Heart right ventricle (tissue), 16 donors: Measurements from ENCODE around the gene TNNC2. TPM values are rescaled to one million over a fixed set of nuclear protein-coding genes. Genes with fewer than 3 reads are reported as not detected.

Source experiments
- ATAC-seq, 8 donors: fragments of 200-7000 bp; cut with Tn5 transposase; one replicate each; pipeline ENCODE4 v1.9.1; 2020; ENCODE audit warnings: mild to moderate bottlenecking in 8 of 8, moderate library complexity in 8 of 8, moderate number of reproducible peaks in 1 of 8
- DNase-seq, 2 donors: peaks; one replicate each; pipeline ENCODE4 v3.0.0-alpha.2; 2020
- H3K27ac ChIP-seq, 10 donors: fragments of 200-600 bp; sonication (generic) in 2 of 10; one replicate each; pipeline versions ENCODE4 v1.5.0 to v1.8.0; 2020 to 2022; ENCODE audit warnings: mild to moderate bottlenecking in 3 of 10
- H3K27me3 ChIP-seq, 7 donors: fragments of 200-600 bp; one replicate each; pipeline ENCODE4 v1.8.0; 2021 to 2022; ENCODE audit warnings: mild to moderate bottlenecking in 2 of 7
- H3K36me3 ChIP-seq, 9 donors: fragments of 200-600 bp; sonication (generic) in 1 of 9; one replicate each; pipeline versions ENCODE4 v1.5.0 to v1.8.0; 2020 to 2022; ENCODE audit warnings: mild to moderate bottlenecking in 2 of 9
- H3K4me1 ChIP-seq, 9 donors: fragments of 200-600 bp; sonication (generic) in 1 of 9; one replicate each; pipeline versions ENCODE4 v1.5.0 to v1.8.0; 2020 to 2022; ENCODE audit warnings: mild to moderate bottlenecking in 4 of 9
- H3K4me3 ChIP-seq, 10 donors: fragments of 200-600 bp; sonication (generic) in 2 of 10; one replicate each; pipeline versions ENCODE4 v1.5.0 to v1.8.0; 2020 to 2022; ENCODE audit warnings: mild to moderate bottlenecking in 7 of 10, moderate library complexity in 2 of 10
- H3K9me3 ChIP-seq, 11 donors: fragments of 200-600 bp in 10 of 11; sonication (generic) in 2 of 11; one replicate each; pipeline versions ENCODE4 v1.5.0 to v1.8.0; 2013 to 2022; ENCODE audit warnings: mild to moderate bottlenecking in 2 of 11, control low read depth in 1 of 11, moderate library complexity in 1 of 11
- WGBS, 2 donors: extraction: QIAGEN DNeasy Blood & Tissue Kit; methylation state at CpG; one replicate each; pipeline ENCODE4 v1.1.7; 2013; ENCODE audit warnings: inconsistent platforms in 1 of 2; 5-methylcytosine and 5-hydroxymethylcytosine counted together
- intact Hi-C, 10 donors: fragments of 100-400 bp; cut with DNase I; formaldehyde crosslinking; loops; one replicate each; pipeline versions ENCODE4 v1.11.1 to v1.14.2; 2022
- polyA plus RNA-seq, 2 donors: library from polyadenylated mRNA; stranded (reverse); fragments of 200-250 nt; gene quantifications; one replicate each; pipeline ENCODE4 v1.2.3, GENCODE V29; 2013
- total RNA-seq, 10 donors: library from RNA; stranded (reverse); fragmentation: NEBNext Ultra II Directional in 3 of 10; extraction: Animal tissue kit (Norgen Biotek cat#: 25700) in 3 of 10; gene quantifications; one replicate each; pipeline versions ENCODE4 v1.2.1 to v1.2.4, GENCODE V29; 2021 to 2023
- TF ChIP-seq, protein P1 (sequence below), 9 donors: fragments of 200-600 bp; sonication (generic) in 2 of 9; IDR thresholded peaks; one replicate each; pipeline versions ENCODE4 v1.5.0 to v1.8.0; 2021 to 2022; ENCODE audit warnings: antibody characterized with exemption in 9 of 9, mild to moderate bottlenecking in 5 of 9, moderate library complexity in 1 of 9
- donor health status: Arrhythmogenic right ventricular cardiomyopathy.
- donor health status: ischemic (EF 13 %, LVEDD 7.1; RV severe dilation, severe dysfunction).
- donor health status: healthy with polysubstance abuse.
- donor health status: DM: no; HTN: yes; CAD: no.
- donor health status: DM: no; HTN: no; CAD: no.
- donor health status: ischemic (EF 25% LVEDD 6.9; RV normal size, moderate dysfunction).
- donor health status: ischemic (EF 25% LVEDD 5.7; RV mildly dilated, moderate dysfunction).
- donor health status: healthy.
- donor health status: DM: yes; HTN: yes; CAD: no.
- donor health status: Ischemic cardiomyopathy.
- donor health status: ischemic (EF 35%, LVEDD 5.7; RV mildly dilated, moderate dysfunction).
- donor health status: nonischemic (EF 11% LVEDD 7.7; RV severe dilation, severe dysfunction).
- donor health status: DM: yes; HTN: yes; CAD: no.
- donor health status: PGD.
- donor health status: ischemic (EF 29% LVEDD 5.4; RV normal size, mild dysfunction).
- donor health status: nonischemic (EF 23%, LVEDD 6.1; RV moderate dilation, normal function).

TNNC2 gene
- total and polyA plus RNA-seq, 12 donors: 0.44 to 0.88 (median 0.59) TPM; not detected in 9

DNA sequence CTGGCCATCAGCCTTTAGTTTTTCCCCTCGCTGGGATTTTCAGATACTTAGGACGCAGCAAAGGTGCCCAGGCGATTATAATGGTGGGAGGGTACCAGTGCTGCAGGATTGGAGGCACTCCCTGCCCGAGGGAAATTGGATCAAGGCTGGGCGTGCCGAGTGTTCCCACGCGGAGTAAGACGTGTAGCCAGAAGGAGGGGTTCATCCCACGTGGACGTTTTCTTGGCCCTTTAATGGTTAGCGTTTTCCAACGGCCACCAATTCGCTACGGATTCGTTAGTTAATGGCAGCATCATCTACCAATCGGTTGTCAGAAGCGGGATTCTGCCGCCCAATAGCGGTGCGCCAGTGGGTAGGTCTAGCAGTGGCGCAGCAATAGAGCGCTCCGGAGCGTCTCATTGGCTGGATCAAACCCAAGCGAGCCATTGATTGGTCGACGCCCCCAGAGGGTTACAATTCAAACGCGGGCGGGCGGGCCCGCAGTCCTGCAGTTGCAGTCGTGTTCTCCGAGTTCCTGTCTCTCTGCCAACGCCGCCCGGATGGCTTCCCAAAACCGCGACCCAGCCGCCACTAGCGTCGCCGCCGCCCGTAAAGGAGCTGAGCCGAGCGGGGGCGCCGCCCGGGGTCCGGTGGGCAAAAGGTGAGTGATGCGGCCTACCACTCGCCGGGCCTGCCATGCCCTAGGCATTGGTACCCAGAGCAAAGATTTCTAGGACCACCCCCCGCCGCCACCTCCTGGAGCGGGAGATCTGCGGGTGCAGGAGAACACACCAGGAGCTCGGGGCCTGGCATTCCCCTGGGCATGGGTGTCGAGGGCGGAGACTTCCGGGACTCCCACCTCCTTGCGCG, 14.7 kb downstream of the TNNC2 start, which contains the start of gene UBE2C:
UBE2C (plus strand) TSS at position 488 of the 849 bp plus-strand sequence; CDS start at position 540, 52 bp downstream.
- H3K36me3 ChIP-seq: peaks cover 0 to 50% (median 35%) of the 10 kb centered on the region in 9 donors
- no peaks in the 10 kb centered on the region for H3K9me3 ChIP-seq
- H3K4me1 ChIP-seq: peaks cover 0 to 19% (median 14%) of the 10 kb centered on the region in 9 donors
- 0 to 1% methylated on average over 65 of the region's 65 CpGs for WGBS, 2 donors
- peak; percentile 98 to 99 (median 99) for ATAC-seq
- H3K27ac ChIP-seq: peak within 1 kb of the TSS in 6 of 10 donors; percentile 33 to 61 (median 44)
- no peaks in the 10 kb centered on the region for H3K27me3 ChIP-seq
- intact Hi-C loops: no loop called here
- DNase-seq: peak; percentile 93 to 99
- H3K4me3 ChIP-seq: peak within 1 kb of the TSS; percentile 33 to 75 (median 60)
- TF ChIP-seq, protein P1, sequence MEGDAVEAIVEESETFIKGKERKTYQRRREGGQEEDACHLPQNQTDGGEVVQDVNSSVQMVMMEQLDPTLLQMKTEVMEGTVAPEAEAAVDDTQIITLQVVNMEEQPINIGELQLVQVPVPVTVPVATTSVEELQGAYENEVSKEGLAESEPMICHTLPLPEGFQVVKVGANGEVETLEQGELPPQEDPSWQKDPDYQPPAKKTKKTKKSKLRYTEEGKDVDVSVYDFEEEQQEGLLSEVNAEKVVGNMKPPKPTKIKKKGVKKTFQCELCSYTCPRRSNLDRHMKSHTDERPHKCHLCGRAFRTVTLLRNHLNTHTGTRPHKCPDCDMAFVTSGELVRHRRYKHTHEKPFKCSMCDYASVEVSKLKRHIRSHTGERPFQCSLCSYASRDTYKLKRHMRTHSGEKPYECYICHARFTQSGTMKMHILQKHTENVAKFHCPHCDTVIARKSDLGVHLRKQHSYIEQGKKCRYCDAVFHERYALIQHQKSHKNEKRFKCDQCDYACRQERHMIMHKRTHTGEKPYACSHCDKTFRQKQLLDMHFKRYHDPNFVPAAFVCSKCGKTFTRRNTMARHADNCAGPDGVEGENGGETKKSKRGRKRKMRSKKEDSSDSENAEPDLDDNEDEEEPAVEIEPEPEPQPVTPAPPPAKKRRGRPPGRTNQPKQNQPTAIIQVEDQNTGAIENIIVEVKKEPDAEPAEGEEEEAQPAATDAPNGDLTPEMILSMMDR (IDR thresholded peaks at IDR 0.05): peak in 1 of 9 donors; percentile 16

DNA sequence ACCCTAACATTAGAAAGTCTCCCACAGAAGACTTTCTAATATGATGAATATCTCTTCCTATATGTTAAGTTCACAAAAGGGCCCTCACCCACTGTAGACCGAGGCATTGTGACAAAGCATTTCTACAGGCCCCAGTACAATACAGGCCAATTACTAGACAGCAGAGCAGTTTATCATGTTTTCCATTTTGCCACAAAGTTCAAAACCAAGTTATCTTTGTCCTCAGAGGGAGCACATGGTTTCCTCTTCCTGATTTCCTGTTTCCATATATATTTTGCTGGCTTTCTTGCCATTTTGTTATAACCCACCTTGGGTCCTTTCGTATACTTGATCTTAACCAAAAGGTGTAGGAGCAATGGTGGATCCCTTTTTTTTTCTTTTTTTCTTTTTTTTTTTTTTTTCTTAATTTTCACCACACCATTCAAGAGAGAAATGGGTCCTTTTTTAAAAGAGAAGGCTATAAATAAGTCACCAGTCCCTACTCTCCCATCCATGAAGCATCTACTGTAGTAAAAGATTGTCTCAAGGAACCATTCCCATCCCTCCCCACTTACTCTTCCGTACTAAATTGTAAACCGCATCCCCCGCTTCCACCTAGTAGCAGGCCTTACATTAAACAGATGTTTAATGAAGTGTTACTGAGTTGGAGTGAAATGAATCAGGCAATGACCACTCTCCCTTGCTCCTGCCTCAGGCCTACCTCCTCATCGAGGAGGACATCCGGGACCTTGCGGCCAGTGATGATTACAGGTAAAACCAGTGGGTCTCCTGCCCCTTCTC, 16.7 kb downstream of the TNNC2 start:
- Histone ChIP-seq H3K27ac (no peak overlapping the region), H3K9me3 (no peaks in the 10 kb centered on the region), H3K4me1 (peaks cover 0 to 19% (median 13%) of the 10 kb centered on the region in 9 donors), H3K36me3 (peaks cover 0 to 66% (median 46%) of the 10 kb centered on the region in 9 donors), H3K27me3 (no peaks in the 10 kb centered on the region), H3K4me3 (no peak overlapping the region)
- DNase-seq (no peak), ATAC-seq (no peak)
- intact Hi-C loops: no loop called here
- 90 to 91% methylated on average over 8 of the region's 8 CpGs for WGBS, 2 donors
- TF ChIP-seq, protein P1 (IDR thresholded peaks at IDR 0.05): no peak

DNA sequence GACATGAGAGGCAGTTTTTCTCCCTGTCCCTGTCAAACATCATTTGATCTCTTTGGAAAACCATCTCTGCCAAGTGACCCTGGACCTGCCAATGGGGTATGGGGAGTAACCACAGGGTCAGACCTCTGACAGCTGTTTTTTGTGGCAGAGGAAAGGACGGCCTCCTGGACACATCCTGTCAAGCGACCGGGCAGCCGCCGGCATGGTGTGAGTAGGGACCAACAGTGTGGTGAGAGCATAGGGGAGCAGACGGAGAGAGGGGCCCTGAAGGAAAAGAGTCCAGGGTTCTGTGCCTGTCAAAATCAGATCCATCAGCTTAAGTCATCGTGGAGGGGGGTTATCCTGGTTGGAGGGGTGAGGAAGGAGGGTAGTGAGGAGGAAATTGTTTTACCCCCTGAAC, 25.3 kb downstream of the TNNC2 start:
- no peaks in the 10 kb centered on the region for H3K27me3 ChIP-seq
- DNase-seq: no peak
- no peak overlapping the region for H3K27ac ChIP-seq
- peaks cover 0 to 14% (median 4%) of the 10 kb centered on the region in 9 donors for H3K4me1 ChIP-seq
- H3K9me3 ChIP-seq: no peaks in the 10 kb centered on the region
- no peak overlapping the region for H3K4me3 ChIP-seq
- TF ChIP-seq, protein P1 (IDR thresholded peaks at IDR 0.05): no peak
- H3K36me3 ChIP-seq: peaks cover 0 to 76% (median 53%) of the 10 kb centered on the region in 9 donors
- 82 to 87% methylated on average over 7 of the region's 7 CpGs for WGBS, 2 donors
- intact Hi-C loops: loop anchor here in 1 of 10 donors (10.0 kb wide), 1 partner anchor 163 kb away; no protein-coding TSS in a partner anchor
- ATAC-seq: no peak
